OCI-LY7 (cell line): Measurements from ENCODE around the gene PGPEP1. TPM values are rescaled to one million over a fixed set of nuclear protein-coding genes. Genes with fewer than 3 reads are reported as not detected.
A peak's percentile ranks its signal among the peaks of the same experiment; 100 is the strongest.

Experiments used
- BruUV-seq: library from RNA; stranded (reverse); fragments of 400-500 nt; replicated peaks from 2 replicates; lab custom pipeline; 2021; lab: Mats Ljungman, UMichigan
- CTCF ChIA-PET: fragments of 300-600 bp; sonication (Branson Sonifier 250); formaldehyde crosslinking; loops from one replicate; lab custom pipeline; 2022; ENCODE audit warnings: antibody characterized with exemption; ENCODE audit not compliant: unreplicated experiment; lab: Charles Lee
- POLR2A ChIA-PET: fragments of 300-600 bp; sonication (Branson Sonifier 250); formaldehyde crosslinking; loops from one replicate; lab custom pipeline; 2022; ENCODE audit warnings: antibody characterized with exemption; lab: Charles Lee
- DNase-seq: peaks from one replicate; pipeline ENCODE4 v3.0.0-alpha.2; 2015; ENCODE audit warnings: low spot score
- H2AFZ ChIP-seq: fragments of 200-600 bp; sonication (generic), shearing (Covaris generic); 2 replicates; pipeline ENCODE4 v1.6.1; 2014; ENCODE audit warnings: mild to moderate bottlenecking, antibody characterized with exemption, low read length, moderate library complexity
- H3K27ac ChIP-seq: fragments of 200-600 bp; sonication (generic); 2 replicates; pipeline ENCODE4 v1.5.1; 2014; ENCODE audit warnings: mixed run types, low read depth, mild to moderate bottlenecking, moderate library complexity, low read length, inconsistent platforms; ENCODE audit not compliant: poor library complexity, severe bottlenecking
- H3K36me3 ChIP-seq: fragments of 200-600 bp; sonication (generic); 2 replicates; pipeline ENCODE4 v1.6.1; 2014; ENCODE audit warnings: mild to moderate bottlenecking, antibody characterized with exemption, low read length, moderate library complexity, mixed read lengths; ENCODE audit not compliant: insufficient read depth
- H3K4me1 ChIP-seq: fragments of 200-600 bp; sonication (generic); 2 replicates; pipeline ENCODE4 v1.5.1; 2014; ENCODE audit warnings: mild to moderate bottlenecking, low read length; ENCODE audit not compliant: insufficient read depth, poor library complexity, severe bottlenecking
- H3K4me2 ChIP-seq: fragments of 200-600 bp; sonication (generic); 2 replicates; pipeline ENCODE4 v1.6.1; 2014; ENCODE audit warnings: mild to moderate bottlenecking, low read length
- H3K4me3 ChIP-seq: fragments of 200-600 bp; sonication (generic); 2 replicates; pipeline ENCODE4 v1.5.1; 2014; ENCODE audit warnings: mild to moderate bottlenecking, low read depth, low read length; ENCODE audit not compliant: poor library complexity, severe bottlenecking
- H3K79me2 ChIP-seq: fragments of 200-600 bp; sonication (generic); 2 replicates; pipeline ENCODE4 v1.6.1; 2016; ENCODE audit warnings: low read depth, mild to moderate bottlenecking, low read length, moderate library complexity, mixed read lengths; ENCODE audit not compliant: insufficient read depth
- H3K9me2 ChIP-seq: fragments of 200-600 bp; sonication (generic); 2 replicates; pipeline ENCODE4 v1.6.1; 2016; ENCODE audit warnings: mild to moderate bottlenecking, low read length, mixed read lengths; ENCODE audit not compliant: insufficient read depth
- H3K9me3 ChIP-seq: fragments of 200-600 bp; sonication (generic); 2 replicates; pipeline ENCODE4 v1.6.1; 2014; ENCODE audit warnings: mild to moderate bottlenecking, mixed run types, low read length, mixed read lengths
- H4K20me1 ChIP-seq: fragments of 200-600 bp; sonication (generic); 2 replicates; pipeline ENCODE4 v1.6.1; 2014; ENCODE audit warnings: mild to moderate bottlenecking, antibody characterized with exemption, low read length, moderate library complexity, mixed read lengths; ENCODE audit not compliant: insufficient read depth
- EZH2phosphoT487 ChIP-seq: fragments of 200-600 bp; sonication (generic); IDR thresholded peaks from 2 replicates; pipeline ENCODE4 v1.6.1; 2018; ENCODE audit warnings: low read depth, borderline replicate concordance, mild to moderate bottlenecking, mixed run types, antibody characterized with exemption, low read length, moderate library complexity, mixed read lengths
- intact Hi-C: fragments of 100-400 bp; cut with micrococcal nuclease; formaldehyde crosslinking; loops from one replicate; pipeline ENCODE4 v1.10.0; 2022; ENCODE audit not compliant: unreplicated experiment
- total RNA-seq, 2 experiments: library from RNA; depleted of rRNA in 1 of 2; stranded (reverse); fragments of >200 nt in 1 of 2; shearing (Covaris generic) in 1 of 2; gene quantifications; 2 replicates each; pipeline ENCODE4 v1.2.3, GENCODE V29; 2014 to 2022
- TF ChIP-seq, protein P1 (sequence below): fragments of 200-600 bp; sonication (generic); conservative IDR thresholded peaks from 2 replicates; pipeline ENCODE4 v1.5.1; 2014; ENCODE audit warnings: mild to moderate bottlenecking, antibody characterized with exemption, low read length, moderate library complexity, mixed read lengths

Gene PGPEP1
- total RNA-seq, 2 experiments from 2014 or later: 15.2 to 44.1 TPM

DNA sequence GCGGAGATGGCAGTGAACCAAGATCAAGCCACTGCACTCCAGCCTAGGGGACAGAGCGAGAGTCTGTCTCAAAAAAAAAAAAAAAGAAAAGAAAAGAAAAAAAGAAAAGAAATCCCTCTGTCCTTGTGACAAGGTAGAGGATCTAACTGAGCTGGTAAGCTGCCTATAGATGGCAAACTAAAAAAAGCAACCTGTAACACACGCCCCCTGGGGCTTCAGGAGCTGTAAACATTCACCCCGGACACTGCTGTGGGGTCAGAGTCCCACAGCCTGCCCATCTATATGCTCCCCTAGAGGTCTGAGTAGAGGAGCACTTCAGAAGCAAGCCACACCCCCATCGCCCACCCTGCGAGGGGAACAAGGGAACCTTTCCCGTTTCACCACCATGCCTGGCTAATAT is 4.3 kb upstream of the PGPEP1 start:
- Histone ChIP-seq H3K27ac (no peak overlapping the region), H3K36me3 (no peaks in the 10 kb centered on the region), H4K20me1 (no peaks in the 10 kb centered on the region), H3K4me2 (no peak overlapping the region), H3K4me3 (no peak overlapping the region), H3K4me1 (peaks cover 18% of the 10 kb centered on the region), H3K9me2 (no peaks in the 10 kb centered on the region), H3K9me3 (no peaks in the 10 kb centered on the region), H2AFZ (no peak overlapping the region), H3K79me2 (no peaks in the 10 kb centered on the region)
- ChIA-PET CTCF (interaction anchor here (0.6 to 1.1 kb wide), 3 partner anchors 56 to 730 kb away, joined by 3 read pairs; no protein-coding TSS in a partner anchor), POLR2A (interaction anchor here (0.6 kb wide), 2 partner anchors 65 to 130 kb away, joined by 3 to 4 read pairs; no protein-coding TSS in a partner anchor)
- no peak for TF ChIP-seq EZH2phosphoT487
- TF ChIP-seq, protein P1, sequence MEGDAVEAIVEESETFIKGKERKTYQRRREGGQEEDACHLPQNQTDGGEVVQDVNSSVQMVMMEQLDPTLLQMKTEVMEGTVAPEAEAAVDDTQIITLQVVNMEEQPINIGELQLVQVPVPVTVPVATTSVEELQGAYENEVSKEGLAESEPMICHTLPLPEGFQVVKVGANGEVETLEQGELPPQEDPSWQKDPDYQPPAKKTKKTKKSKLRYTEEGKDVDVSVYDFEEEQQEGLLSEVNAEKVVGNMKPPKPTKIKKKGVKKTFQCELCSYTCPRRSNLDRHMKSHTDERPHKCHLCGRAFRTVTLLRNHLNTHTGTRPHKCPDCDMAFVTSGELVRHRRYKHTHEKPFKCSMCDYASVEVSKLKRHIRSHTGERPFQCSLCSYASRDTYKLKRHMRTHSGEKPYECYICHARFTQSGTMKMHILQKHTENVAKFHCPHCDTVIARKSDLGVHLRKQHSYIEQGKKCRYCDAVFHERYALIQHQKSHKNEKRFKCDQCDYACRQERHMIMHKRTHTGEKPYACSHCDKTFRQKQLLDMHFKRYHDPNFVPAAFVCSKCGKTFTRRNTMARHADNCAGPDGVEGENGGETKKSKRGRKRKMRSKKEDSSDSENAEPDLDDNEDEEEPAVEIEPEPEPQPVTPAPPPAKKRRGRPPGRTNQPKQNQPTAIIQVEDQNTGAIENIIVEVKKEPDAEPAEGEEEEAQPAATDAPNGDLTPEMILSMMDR: no peak
- BruUV-seq: no TSS peak
- no peak for DNase-seq
- intact Hi-C loops: no loop called here

DNA sequence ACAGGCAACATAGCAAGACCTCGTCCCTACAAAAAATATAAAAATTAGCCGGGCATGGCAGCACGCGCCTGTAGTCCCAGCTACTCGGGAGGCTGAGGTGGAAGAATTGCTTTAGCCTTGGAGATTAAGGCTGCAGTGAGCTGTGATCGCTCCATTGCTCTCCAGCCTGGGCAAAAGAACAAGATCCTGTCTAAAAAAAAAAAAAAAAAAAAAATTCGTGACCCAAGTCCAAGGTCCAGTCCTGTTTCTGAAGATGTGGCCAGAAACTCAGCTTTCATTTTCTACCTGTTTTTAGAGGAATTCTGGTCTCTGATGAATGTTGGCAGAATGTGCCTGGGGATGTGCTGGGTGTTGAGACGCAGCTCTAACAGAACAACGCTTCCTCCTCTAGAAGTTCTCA is 1.9 kb upstream of the PGPEP1 start:
- no TSS peak for BruUV-seq
- Histone ChIP-seq H3K4me3 (no peak overlapping the region), H2AFZ (no peak overlapping the region), H4K20me1 (no peaks in the 10 kb centered on the region), H3K79me2 (no peaks in the 10 kb centered on the region), H3K36me3 (no peaks in the 10 kb centered on the region), H3K9me3 (no peaks in the 10 kb centered on the region), H3K27ac (no peak overlapping the region), H3K4me2 (no peak overlapping the region), H3K4me1 (peaks cover 25% of the 10 kb centered on the region), H3K9me2 (no peaks in the 10 kb centered on the region)
- ChIA-PET CTCF (interaction anchor here (1.6 kb wide), 1 partner anchor 10 kb away, joined by 10 read pairs; no protein-coding TSS in a partner anchor), POLR2A (interaction anchor here (0.5 to 2.4 kb wide), 3 partner anchors 9 to 283 kb away, joined by 3 to 19 read pairs (median 13); partner anchors contain the start of gene JUND)
- TF ChIP-seq EZH2phosphoT487: no peak
- TF ChIP-seq, protein P1: no peak
- intact Hi-C loops: no loop called here
- DNase-seq: no peak

DNA sequence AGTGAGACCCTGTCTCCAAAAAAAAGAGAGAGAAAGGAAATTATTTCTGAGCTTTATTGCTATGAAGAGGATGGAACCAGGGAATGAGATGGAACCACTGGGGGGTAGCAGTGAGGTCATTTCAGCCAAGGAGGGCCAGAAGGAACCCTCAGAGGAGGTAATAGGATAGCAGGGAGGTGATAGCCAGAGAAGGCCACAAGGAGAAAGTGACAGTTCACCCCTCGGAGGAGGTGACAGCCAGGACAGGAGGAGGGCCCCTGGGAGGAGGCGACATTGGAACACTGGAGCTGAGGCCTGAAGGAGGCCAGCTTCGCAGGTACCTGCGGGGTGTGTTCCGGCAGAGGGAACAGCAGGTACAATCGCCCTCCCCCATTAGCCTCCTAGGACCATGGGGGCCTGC is 675 bp upstream of the PGPEP1 start:
- TF ChIP-seq EZH2phosphoT487: no peak
- TF ChIP-seq, protein P1: peak; percentile 68
- intact Hi-C loops: no loop called here
- Histone ChIP-seq H3K9me3 (no peaks in the 10 kb centered on the region), H3K36me3 (no peaks in the 10 kb centered on the region), H3K9me2 (no peaks in the 10 kb centered on the region), H3K4me2 (peak overlapping the region; percentile 98), H4K20me1 (no peaks in the 10 kb centered on the region), H3K4me3 (peak overlapping the region; percentile 88), H3K27ac (peak overlapping the region; percentile 31), H2AFZ (peak overlapping the region; percentile 72), H3K79me2 (no peaks in the 10 kb centered on the region), H3K4me1 (peaks cover 25% of the 10 kb centered on the region)
- peak; percentile 53 for DNase-seq
- ChIA-PET POLR2A (interaction anchor here (0.6 to 2.4 kb wide), 3 partner anchors 10 to 59 kb away, joined by 9 to 19 read pairs (median 13); partner anchors contain the start of gene JUND), CTCF (interaction anchor here (0.6 to 1.6 kb wide), 5 partner anchors 11 to 149 kb away, joined by 3 to 10 read pairs (median 5); no protein-coding TSS in a partner anchor)
- no TSS peak for BruUV-seq
